HepG2 (cell line): ENCODE results near the gene LATS1. TPM values are rescaled to one million over a fixed set of nuclear protein-coding genes. Genes with fewer than 3 reads are reported as not detected.

Source experiments
- ETV6 ChIP-seq: sonication (generic); formaldehyde crosslinking; conservative IDR thresholded peaks from 2 replicates; pipeline ENCODE4 v1.4.0; 2020; ENCODE audit warnings: missing genetic modification reagents
- GABPA ChIP-seq, 2 experiments: IDR thresholded peaks; 2 replicates each; pipeline ENCODE4 v1.6.1; 2011 to 2016; ENCODE audit warnings: low read depth in 2 of 2, low read length in 1 of 2, missing biosample characterization in 1 of 2, missing genetic modification characterization in 1 of 2
- GMEB2 ChIP-seq: IDR thresholded peaks from 2 replicates; pipeline ENCODE4 v1.6.1; 2016; ENCODE audit warnings: missing biosample characterization, missing genetic modification reagents, low read depth
- ISX ChIP-seq: sonication (generic); formaldehyde crosslinking; conservative IDR thresholded peaks from 2 replicates; pipeline ENCODE4 v1.5.0; 2020; ENCODE audit warnings: missing genetic modification reagents
- MEIS1 ChIP-seq: sonication (generic); formaldehyde crosslinking; IDR thresholded peaks from 2 replicates; pipeline ENCODE4 v1.9.0; 2021; ENCODE audit warnings: mild to moderate bottlenecking, missing genetic modification reagents, moderate library complexity, borderline replicate concordance
- PCBP1 ChIP-seq: fragments of 200-400 bp; formaldehyde crosslinking; IDR thresholded peaks from 2 replicates; pipeline ENCODE4 v1.6.1; 2017; ENCODE audit warnings: mild to moderate bottlenecking, low read depth, low read length, borderline replicate concordance
- RNF219 ChIP-seq: sonication (generic); formaldehyde crosslinking; IDR thresholded peaks from 2 replicates; pipeline ENCODE4 v1.5.0; 2020; ENCODE audit warnings: mild to moderate bottlenecking, missing genetic modification reagents
- SOX13 ChIP-seq, 3 experiments: fragments of 450-650 bp in 1 of 3; sonication (generic) in 1 of 3; formaldehyde crosslinking in 1 of 3; IDR thresholded peaks in 2 of 3; conservative IDR thresholded peaks in 1 of 3; 2 replicates each; pipeline versions ENCODE4 v1.5.0 to v1.6.1; 2016 to 2020; ENCODE audit warnings: antibody characterized with exemption in 1 of 3, mild to moderate bottlenecking in 1 of 3, missing compliant biosample characterization in 1 of 3, missing genetic modification reagents in 1 of 3, moderate library complexity in 1 of 3
- SPEN ChIP-seq: sonication (generic); formaldehyde crosslinking; IDR thresholded peaks from 2 replicates; pipeline ENCODE4 v1.5.1; 2020; ENCODE audit warnings: low read depth, mild to moderate bottlenecking, missing genetic modification reagents
- ZMYM4 ChIP-seq: sonication (generic); formaldehyde crosslinking; IDR thresholded peaks from 2 replicates; pipeline ENCODE4 v1.8.1; 2023; ENCODE audit warnings: mild to moderate bottlenecking, missing genetic modification reagents
- ZNF234 ChIP-seq: sonication (generic); formaldehyde crosslinking; conservative IDR thresholded peaks from 2 replicates; pipeline ENCODE4 v1.5.1; 2020; ENCODE audit warnings: mild to moderate bottlenecking, missing genetic modification reagents
- ZNF280B ChIP-seq: sonication (generic); formaldehyde crosslinking; IDR thresholded peaks from 2 replicates; pipeline ENCODE4 v1.5.0; 2020; ENCODE audit warnings: missing genetic modification reagents, mild to moderate bottlenecking, borderline replicate concordance
- ZNF709 ChIP-seq: sonication (generic); formaldehyde crosslinking; IDR thresholded peaks from 2 replicates; pipeline ENCODE4 v1.5.0; 2020; ENCODE audit warnings: mild to moderate bottlenecking, missing genetic modification reagents
- ZNF746 ChIP-seq: sonication (generic); formaldehyde crosslinking; IDR thresholded peaks from 2 replicates; pipeline ENCODE4 v1.8.0; 2022; ENCODE audit warnings: mild to moderate bottlenecking, missing genetic modification reagents
- ZSCAN31 ChIP-seq: sonication (generic); formaldehyde crosslinking; IDR thresholded peaks from 2 replicates; pipeline ENCODE4 v1.5.0; 2020; ENCODE audit warnings: low read depth, mild to moderate bottlenecking, missing genetic modification reagents
- polyA plus RNA-seq, 8 experiments: library from polyadenylated mRNA; depleted of rRNA in 3 of 8; stranded (reverse) in 7 of 8; unstranded in 1 of 8; fragments of >200 nt; fragmentation: Illumina TruSeq in 4 of 8; extraction: Trizol in 4 of 8; gene quantifications; 2 replicates each; pipeline versions ENCODE4 v1.2.1 to v1.2.3, GENCODE V29; 2011 to 2016; ENCODE audit warnings: low read depth in 4 of 8, missing spikeins in 1 of 8, mixed read lengths in 1 of 8; ENCODE audit not compliant: insufficient read depth in 1 of 8
- total RNA-seq, 5 experiments: library from RNA; depleted of rRNA; stranded (reverse); fragments of >200 nt; fragmentation: Illumina TruSeq; extraction: Trizol; gene quantifications; 2 replicates each; pipeline ENCODE4 v1.2.3, GENCODE V29; 2016; ENCODE audit warnings: low read depth in 1 of 5
- TF ChIP-seq, protein P1 (sequence below): sonication (generic); formaldehyde crosslinking; IDR thresholded peaks from 2 replicates; pipeline ENCODE4 v1.4.0; 2020; ENCODE audit warnings: missing genetic modification reagents
- TF ChIP-seq, protein P2 (sequence below): sonication (generic); formaldehyde crosslinking; IDR thresholded peaks from 2 replicates; pipeline ENCODE4 v1.5.1; 2020; ENCODE audit warnings: missing genetic modification reagents, mild to moderate bottlenecking, borderline replicate concordance

LATS1 gene
- total and polyA plus RNA-seq, 2 of the 13 experiments (the other 11 are each of a cell fraction or from before 2014, with no cell fraction given) = 9.9 to 12.6 TPM

GRCh38 chr6:149750136-149750609 lies 32.3 kb upstream of the LATS1 start (continued):
- TF ChIP-seq, protein P1, sequence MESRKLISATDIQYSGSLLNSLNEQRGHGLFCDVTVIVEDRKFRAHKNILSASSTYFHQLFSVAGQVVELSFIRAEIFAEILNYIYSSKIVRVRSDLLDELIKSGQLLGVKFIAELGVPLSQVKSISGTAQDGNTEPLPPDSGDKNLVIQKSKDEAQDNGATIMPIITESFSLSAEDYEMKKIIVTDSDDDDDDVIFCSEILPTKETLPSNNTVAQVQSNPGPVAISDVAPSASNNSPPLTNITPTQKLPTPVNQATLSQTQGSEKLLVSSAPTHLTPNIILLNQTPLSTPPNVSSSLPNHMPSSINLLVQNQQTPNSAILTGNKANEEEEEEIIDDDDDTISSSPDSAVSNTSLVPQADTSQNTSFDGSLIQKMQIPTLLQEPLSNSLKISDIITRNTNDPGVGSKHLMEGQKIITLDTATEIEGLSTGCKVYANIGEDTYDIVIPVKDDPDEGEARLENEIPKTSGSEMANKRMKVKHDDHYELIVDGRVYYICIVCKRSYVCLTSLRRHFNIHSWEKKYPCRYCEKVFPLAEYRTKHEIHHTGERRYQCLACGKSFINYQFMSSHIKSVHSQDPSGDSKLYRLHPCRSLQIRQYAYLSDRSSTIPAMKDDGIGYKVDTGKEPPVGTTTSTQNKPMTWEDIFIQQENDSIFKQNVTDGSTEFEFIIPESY (CRISPR knock-in tag) = no peak
- TF ChIP-seq PCBP1 (0 out of 2 replicates have a peak, but pooled peaks have one; percentile 53), SPEN (CRISPR knock-in tag) (no peak), GMEB2 (no peak), ZNF746 (CRISPR knock-in tag) (peak; percentile 62; the same call in 1 of the 2 replicates), SOX13 (IDR thresholded peaks at IDR 0.05) (no peak), SOX13 (CRISPR knock-in tag; conservative IDR thresholded peaks at IDR 0.05 in 1 of 2, IDR thresholded peaks at IDR 0.05 in 1 of 2) (peak; percentile 3 to 59; a peak in 1 of 4 replicates), ZMYM4 (CRISPR knock-in tag) (peak; percentile 49), ZNF709 (peak; percentile 75), MEIS1 (CRISPR knock-in tag) (peak; percentile 30; the same call in 1 of the 2 replicates), GABPA (IDR thresholded peaks at IDR 0.05; ENCODE audit: low read depth, low read length) (no peak), GABPA (CRISPR knock-in tag; IDR thresholded peaks at IDR 0.05; ENCODE audit: low read depth) (0 out of 2 replicates have a peak, but pooled peaks have one; percentile 18), ZNF234 (0 out of 2 replicates have a peak, but pooled peaks have one; percentile 46), RNF219 (CRISPR knock-in tag) (no peak), ZSCAN31 (CRISPR knock-in tag) (no peak; the same call in 1 of the 2 replicates), ZNF280B (CRISPR knock-in tag) (peak; percentile 88; the same call in 1 of the 2 replicates), ETV6 (CRISPR knock-in tag) (0 out of 2 replicates have a peak, but pooled peaks have one; percentile 5), ISX (CRISPR knock-in tag) (0 out of 2 replicates have a peak, but pooled peaks have one; percentile 81)
- TF ChIP-seq, protein P2, sequence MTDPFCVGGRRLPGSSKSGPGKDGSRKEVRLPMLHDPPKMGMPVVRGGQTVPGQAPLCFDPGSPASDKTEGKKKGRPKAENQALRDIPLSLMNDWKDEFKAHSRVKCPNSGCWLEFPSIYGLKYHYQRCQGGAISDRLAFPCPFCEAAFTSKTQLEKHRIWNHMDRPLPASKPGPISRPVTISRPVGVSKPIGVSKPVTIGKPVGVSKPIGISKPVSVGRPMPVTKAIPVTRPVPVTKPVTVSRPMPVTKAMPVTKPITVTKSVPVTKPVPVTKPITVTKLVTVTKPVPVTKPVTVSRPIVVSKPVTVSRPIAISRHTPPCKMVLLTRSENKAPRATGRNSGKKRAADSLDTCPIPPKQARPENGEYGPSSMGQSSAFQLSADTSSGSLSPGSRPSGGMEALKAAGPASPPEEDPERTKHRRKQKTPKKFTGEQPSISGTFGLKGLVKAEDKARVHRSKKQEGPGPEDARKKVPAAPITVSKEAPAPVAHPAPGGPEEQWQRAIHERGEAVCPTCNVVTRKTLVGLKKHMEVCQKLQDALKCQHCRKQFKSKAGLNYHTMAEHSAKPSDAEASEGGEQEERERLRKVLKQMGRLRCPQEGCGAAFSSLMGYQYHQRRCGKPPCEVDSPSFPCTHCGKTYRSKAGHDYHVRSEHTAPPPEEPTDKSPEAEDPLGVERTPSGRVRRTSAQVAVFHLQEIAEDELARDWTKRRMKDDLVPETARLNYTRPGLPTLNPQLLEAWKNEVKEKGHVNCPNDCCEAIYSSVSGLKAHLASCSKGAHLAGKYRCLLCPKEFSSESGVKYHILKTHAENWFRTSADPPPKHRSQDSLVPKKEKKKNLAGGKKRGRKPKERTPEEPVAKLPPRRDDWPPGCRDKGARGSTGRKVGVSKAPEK (CRISPR knock-in tag) = 0 out of 2 replicates have a peak, but pooled peaks have one; percentile 56
